ENCODE results near the gene GNG7.
"Not testable (repeated sequence)": the region's sequence is repeated elsewhere in the genome, so short reads cannot be mapped to it uniquely, and the experiment has no call there.

Gene GNG7

GRCh38 chr19:2721570-2722540 is 19.4 kb upstream of the GNG7 start:
- no peaks in the 10 kb centered on the region for H3K36me3 Mint-ChIP-seq (ENCODE audit: low read depth)
- peaks cover 73% of the 10 kb centered on the region for H3K27me3 Mint-ChIP-seq
- peak overlapping the region; percentile 60 for H3K4me3 Mint-ChIP-seq
- H3K4me1 Mint-ChIP-seq (ENCODE audit: low read depth) = peaks cover 14% of the 10 kb centered on the region
- peak overlapping the region; percentile 22 for H3K27ac Mint-ChIP-seq
- H3K9me3 Mint-ChIP-seq = no peaks in the 10 kb centered on the region
- intact Hi-C loops (cut with micrococcal nuclease) = no loop called here

- H3K9me3 Mint-ChIP-seq = peaks cover 3% of the 10 kb centered on the region
- H3K4me1 Mint-ChIP-seq (ENCODE audit: low read depth) = peaks cover 14% of the 10 kb centered on the region
- no peaks in the 10 kb centered on the region for H3K36me3 Mint-ChIP-seq (ENCODE audit: low read depth)
- H3K27me3 Mint-ChIP-seq = peaks cover 64% of the 10 kb centered on the region
- intact Hi-C loops (cut with micrococcal nuclease) = no loop called here
- peak within 1 kb of the TSS; percentile 22 for H3K27ac Mint-ChIP-seq
- H3K4me3 Mint-ChIP-seq = peak within 1 kb of the TSS; percentile 63
Observed at GRCh38 chr19:2720777-2721569, 18.5 kb upstream of the GNG7 start, which contains the start of gene DIRAS1. DIRAS1 (minus strand) TSS chr19:2721372; CDS start chr19:2717806, 3,566 bp downstream.

GRCh38 chr19:2719920-2720776 is 17.7 kb upstream of the GNG7 start:
- H3K9me3 Mint-ChIP-seq = peaks cover 11% of the 10 kb centered on the region
- H3K4me3 Mint-ChIP-seq = peak overlapping the region; percentile 63
- H3K27ac Mint-ChIP-seq = no peak overlapping the region

GRCh38 chr19:2719232-2719735 is 16.8 kb upstream of the GNG7 start:
- H3K9me3 Mint-ChIP-seq = peaks cover 16% of the 10 kb centered on the region
- no peaks in the 10 kb centered on the region for H3K36me3 Mint-ChIP-seq (ENCODE audit: low read depth)
- no peak overlapping the region for H3K4me3 Mint-ChIP-seq
- H3K4me1 Mint-ChIP-seq (ENCODE audit: low read depth) = peaks cover 14% of the 10 kb centered on the region
- intact Hi-C loops (cut with micrococcal nuclease) = no loop called here
- peaks cover 63% of the 10 kb centered on the region for H3K27me3 Mint-ChIP-seq
- H3K27ac Mint-ChIP-seq = no peak overlapping the region

More at GRCh38 chr19:2719920-2720776, 17.7 kb upstream of the GNG7 start:
- intact Hi-C loops (cut with micrococcal nuclease) = no loop called here
- H3K4me1 Mint-ChIP-seq (ENCODE audit: low read depth) = peaks cover 14% of the 10 kb centered on the region
- peaks cover 65% of the 10 kb centered on the region for H3K27me3 Mint-ChIP-seq
- H3K36me3 Mint-ChIP-seq (ENCODE audit: low read depth) = no peaks in the 10 kb centered on the region

DNA sequence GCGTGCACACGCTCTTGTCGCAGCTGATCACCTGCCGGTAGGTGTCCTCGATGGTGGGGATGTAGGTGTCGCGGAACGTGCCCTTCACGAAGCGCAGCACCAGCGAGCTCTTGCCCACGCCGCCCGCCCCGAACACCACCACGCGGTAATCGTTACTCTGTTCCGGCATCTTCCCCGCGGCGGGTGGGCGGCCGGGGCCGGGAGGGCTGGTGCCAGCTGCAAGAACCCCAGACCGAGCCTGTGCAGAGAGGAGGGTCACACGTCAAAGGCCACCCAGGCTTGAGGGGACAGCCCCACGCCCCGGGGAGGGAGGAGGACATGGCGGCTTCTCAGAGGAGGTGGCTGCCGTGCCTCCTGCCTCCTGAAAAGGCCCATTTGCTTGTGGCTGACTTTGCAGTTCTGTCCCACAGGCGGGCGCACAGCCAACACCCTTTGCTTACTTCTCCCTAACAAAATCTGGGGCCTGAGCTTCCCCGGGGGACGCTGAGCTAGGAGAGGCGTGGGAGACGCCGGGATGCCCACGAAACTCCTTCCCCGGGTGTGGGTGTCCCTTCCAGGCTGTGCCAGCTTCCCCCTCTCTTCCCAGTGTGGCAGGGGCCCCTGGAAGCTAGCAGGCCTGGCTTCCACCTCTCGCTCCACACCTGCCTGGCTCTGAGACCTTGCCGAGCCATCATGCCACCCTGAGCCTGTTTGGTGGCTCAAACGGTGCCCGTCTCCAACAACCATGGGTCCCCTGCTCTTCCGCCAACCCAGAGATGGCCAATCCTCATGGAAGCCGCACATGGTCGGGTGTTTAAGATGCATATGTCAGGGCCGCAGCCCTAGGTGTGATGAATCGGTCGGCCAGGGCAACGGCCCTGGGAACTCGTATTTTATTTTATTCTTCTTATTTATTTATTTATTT is 15.4 kb upstream of the GNG7 start:
- peaks cover 16% of the 10 kb centered on the region for H3K9me3 Mint-ChIP-seq
- H3K4me3 Mint-ChIP-seq = no peak overlapping the region
- intact Hi-C loops (cut with micrococcal nuclease) = no loop called here

DNA sequence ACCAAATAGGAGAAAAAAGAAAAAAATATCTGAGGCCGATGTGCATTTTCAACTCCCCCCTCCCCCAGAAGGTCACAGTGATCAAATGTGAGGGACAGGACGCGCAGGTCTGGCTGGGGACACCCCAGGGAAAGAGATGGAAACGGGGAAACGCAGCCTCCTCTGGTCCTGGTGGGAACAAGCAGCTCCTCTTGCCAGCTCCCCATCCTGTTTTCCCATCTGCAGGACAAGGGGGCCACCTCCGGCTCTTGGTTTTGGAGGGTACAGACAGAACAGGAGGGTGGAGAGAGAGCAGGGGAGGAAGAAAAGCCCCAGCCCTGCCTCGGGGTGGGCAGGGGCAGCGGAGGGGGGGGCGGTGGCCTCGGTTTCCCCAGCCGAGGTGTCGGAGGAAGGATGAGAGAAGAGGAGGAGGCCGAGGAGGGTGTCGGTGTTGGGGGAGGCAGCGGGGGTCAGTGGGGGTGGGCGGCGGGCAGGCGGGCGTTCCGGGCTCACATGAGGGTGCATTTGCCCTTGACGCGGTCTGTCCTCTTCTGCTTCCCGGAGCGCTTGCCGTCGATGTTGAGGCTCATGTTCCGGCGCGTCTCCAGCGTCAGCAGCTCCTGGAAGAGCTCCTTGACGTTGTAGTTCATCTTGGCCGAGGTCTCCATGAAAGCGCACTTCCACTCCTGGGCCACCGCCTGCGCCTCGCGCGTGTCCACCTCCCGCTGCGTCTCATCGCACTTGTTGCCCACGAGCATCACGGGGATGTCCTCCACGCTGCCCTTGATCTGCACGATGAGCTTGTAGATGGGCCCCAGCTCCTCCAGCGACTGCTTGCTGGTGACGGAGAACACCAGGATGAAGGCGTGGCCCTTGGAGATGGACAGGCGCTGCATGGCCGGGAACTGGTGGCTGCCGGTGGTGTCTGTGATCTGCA is 14.5 kb upstream of the GNG7 start:
- no peaks in the 10 kb centered on the region for H3K36me3 Mint-ChIP-seq (ENCODE audit: low read depth)
- peaks cover 56% of the 10 kb centered on the region for H3K27me3 Mint-ChIP-seq
- H3K4me3 Mint-ChIP-seq = no peak overlapping the region
- H3K9me3 Mint-ChIP-seq = peaks cover 16% of the 10 kb centered on the region
- intact Hi-C loops (cut with micrococcal nuclease) = no loop called here
- H3K27ac Mint-ChIP-seq = peak overlapping the region; percentile 24
- peaks cover 8% of the 10 kb centered on the region for H3K4me1 Mint-ChIP-seq (ENCODE audit: low read depth)

More for the DNA sequence above, 15.4 kb upstream of the GNG7 start:
- no peak overlapping the region for H3K27ac Mint-ChIP-seq
- H3K27me3 Mint-ChIP-seq = peaks cover 57% of the 10 kb centered on the region
- H3K36me3 Mint-ChIP-seq (ENCODE audit: low read depth) = no peaks in the 10 kb centered on the region
- peaks cover 12% of the 10 kb centered on the region for H3K4me1 Mint-ChIP-seq (ENCODE audit: low read depth)

- H3K4me3 Mint-ChIP-seq = no peak overlapping the region
- peak overlapping the region; percentile 24 for H3K27ac Mint-ChIP-seq
- H3K27me3 Mint-ChIP-seq = peaks cover 56% of the 10 kb centered on the region
- no peaks in the 10 kb centered on the region for H3K36me3 Mint-ChIP-seq (ENCODE audit: low read depth)
- intact Hi-C loops (cut with micrococcal nuclease) = no loop called here
- peaks cover 16% of the 10 kb centered on the region for H3K9me3 Mint-ChIP-seq
- H3K4me1 Mint-ChIP-seq (ENCODE audit: low read depth) = peaks cover 12% of the 10 kb centered on the region
Observed at GRCh38 chr19:2716275-2716650, 13.8 kb upstream of the GNG7 start.

DNA sequence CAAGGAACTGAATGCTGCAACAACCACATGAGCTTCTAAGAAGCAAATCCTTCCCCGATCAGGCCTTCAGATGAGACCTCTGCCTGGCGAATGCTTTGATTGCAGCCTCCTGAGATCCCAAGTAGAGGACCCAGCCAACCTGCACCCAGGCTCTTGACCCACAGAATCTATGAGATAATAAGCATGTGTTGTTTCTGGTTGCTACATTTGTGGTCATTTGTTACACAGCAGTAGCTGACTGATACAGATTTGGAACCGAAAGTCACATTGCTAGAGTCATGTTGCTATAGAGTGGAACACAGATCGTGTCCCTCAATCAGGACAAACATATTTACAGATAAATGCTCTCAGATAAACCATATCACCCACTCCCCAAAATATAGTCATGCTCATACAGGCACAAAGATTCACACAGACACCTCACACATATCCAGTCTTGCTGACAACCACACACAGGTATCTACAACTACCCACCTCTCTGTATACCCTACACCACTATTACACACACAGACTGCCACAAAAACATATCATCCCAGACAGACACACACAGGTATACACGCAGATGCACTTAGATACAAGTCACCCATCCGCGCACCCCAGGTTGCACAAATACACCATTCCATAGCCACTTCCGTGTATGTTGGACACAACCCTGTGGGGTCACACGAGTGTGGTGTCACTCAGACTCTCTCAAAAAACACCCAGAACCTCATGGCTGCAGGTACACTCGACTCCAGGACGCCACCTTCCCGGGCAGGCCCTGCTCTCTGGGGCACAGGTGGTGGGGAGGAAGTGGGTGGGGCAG is 13.2 kb upstream of the GNG7 start:
- Mint-ChIP-seq H3K4me3 (no peak overlapping the region), H3K27ac (no peak overlapping the region)
- intact Hi-C loops (cut with micrococcal nuclease) = no loop called here

GRCh38 chr19:2714531-2715269 is 12.2 kb upstream of the GNG7 start:
- intact Hi-C loops (cut with micrococcal nuclease) = no loop called here
- Mint-ChIP-seq H3K9me3 (peaks cover 16% of the 10 kb centered on the region), H3K27ac (no peak overlapping the region), H3K4me1 (ENCODE audit: low read depth) (peaks cover 13% of the 10 kb centered on the region), H3K36me3 (ENCODE audit: low read depth) (no peaks in the 10 kb centered on the region), H3K27me3 (peaks cover 50% of the 10 kb centered on the region), H3K4me3 (no peak overlapping the region)

More for the DNA sequence above, 13.2 kb upstream of the GNG7 start:
- Mint-ChIP-seq H3K27me3 (peaks cover 60% of the 10 kb centered on the region), H3K9me3 (peaks cover 16% of the 10 kb centered on the region), H3K4me1 (ENCODE audit: low read depth) (peaks cover 18% of the 10 kb centered on the region), H3K36me3 (ENCODE audit: low read depth) (no peaks in the 10 kb centered on the region)

DNA sequence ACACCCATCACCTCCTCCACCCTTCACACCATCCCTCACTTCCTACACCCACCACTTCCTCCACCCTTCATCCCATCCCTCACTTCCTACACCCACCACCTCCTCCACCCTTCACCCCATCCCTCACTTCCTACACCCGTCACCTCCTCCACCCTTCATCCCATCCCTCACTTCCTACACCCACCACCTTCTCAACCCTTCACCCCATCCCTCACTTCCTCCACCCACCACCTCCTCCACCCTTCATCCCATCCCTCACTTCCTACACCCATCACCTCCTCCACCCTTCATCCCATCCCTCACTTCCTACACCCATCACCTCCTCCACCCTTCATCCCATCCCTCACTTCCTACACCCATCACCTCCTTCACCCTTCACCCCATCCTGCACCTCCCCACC is 11.6 kb upstream of the GNG7 start:
- intact Hi-C loops (cut with micrococcal nuclease); H3K36me3 Mint-ChIP-seq (ENCODE audit: low read depth); H3K4me3 Mint-ChIP-seq; H3K27ac Mint-ChIP-seq: not testable (repeated sequence)
- Mint-ChIP-seq H3K9me3 (peaks cover 16% of the 10 kb centered on the region), H3K27me3 (peaks cover 44% of the 10 kb centered on the region), H3K4me1 (ENCODE audit: low read depth) (peaks cover 11% of the 10 kb centered on the region)

GRCh38 chr19:2713170-2713569 is 10.7 kb upstream of the GNG7 start:
- Mint-ChIP-seq H3K9me3 (peaks cover 16% of the 10 kb centered on the region), H3K27me3 (peaks cover 36% of the 10 kb centered on the region), H3K4me1 (ENCODE audit: low read depth) (peaks cover 11% of the 10 kb centered on the region)
- H3K4me3 Mint-ChIP-seq; H3K27ac Mint-ChIP-seq; H3K36me3 Mint-ChIP-seq (ENCODE audit: low read depth); intact Hi-C loops (cut with micrococcal nuclease): not testable (repeated sequence)

Measured in dendritic cell treated with granulocyte-macrophage colony-stimulating factor and Interleukin-4, amounts not matched to agents 40 ng/mL and 50 ng/mL, for 4 days (primary cell).